NB4 (cell line): ENCODE measurements around the gene OSBPL9.
A peak's percentile ranks its signal among the peaks of the same experiment; 100 is the strongest.

Experiments used
- DNase-seq: peaks from one replicate; pipeline ENCODE4 v3.0.0; 2010; ENCODE audit warnings: low read depth
- H3K4me3 ChIP-seq: one replicate; pipeline ENCODE4 v1.5.1; 2011; ENCODE audit warnings: mild to moderate bottlenecking, low read depth, low read length, moderate library complexity
- MYC ChIP-seq: IDR thresholded peaks from 2 replicates; pipeline ENCODE4 v1.6.1; 2011; ENCODE audit warnings: low read depth, low read length
- POLR2A ChIP-seq: IDR thresholded peaks from 2 replicates; pipeline ENCODE4 v1.6.1; 2011; ENCODE audit warnings: mild to moderate bottlenecking; ENCODE audit not compliant: insufficient read length; ENCODE audit errors: extremely low read depth
- TF ChIP-seq, protein P1 (sequence below): IDR thresholded peaks from one replicate; pipeline ENCODE4 v1.5.1; 2012; ENCODE audit warnings: low read depth, low read length
- TF ChIP-seq, protein P2 (sequence below): IDR thresholded peaks from 2 replicates; pipeline ENCODE4 v1.6.1; 2011; ENCODE audit warnings: low read depth, low read length

Gene OSBPL9

DNA sequence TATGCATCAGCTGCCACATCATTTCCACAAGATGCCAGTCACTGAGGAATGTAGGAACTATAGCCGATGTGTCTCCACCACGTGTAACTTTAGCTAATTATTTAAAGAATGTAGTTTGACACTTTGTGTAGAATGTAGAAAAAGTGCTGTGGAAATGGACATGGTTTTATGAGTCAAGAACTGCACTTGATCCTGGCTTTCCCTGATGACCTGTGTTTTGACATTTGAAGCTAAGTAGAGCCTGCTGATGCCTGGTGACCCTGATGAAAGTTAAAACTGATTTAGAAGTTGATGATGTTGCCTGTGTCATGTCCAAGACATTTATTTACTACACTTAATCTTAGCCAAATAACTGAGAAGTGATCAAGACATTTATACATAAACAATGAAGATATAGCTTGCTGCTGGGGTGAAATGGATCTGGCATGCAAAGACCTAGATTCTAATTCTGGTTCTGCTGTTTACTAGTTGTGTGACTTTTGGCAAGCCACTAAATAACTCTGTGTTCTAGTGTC lies 4.4 kb upstream of the OSBPL9 start:
- H3K4me3 ChIP-seq, result no peak overlapping the region
- TF ChIP-seq, protein P1, sequence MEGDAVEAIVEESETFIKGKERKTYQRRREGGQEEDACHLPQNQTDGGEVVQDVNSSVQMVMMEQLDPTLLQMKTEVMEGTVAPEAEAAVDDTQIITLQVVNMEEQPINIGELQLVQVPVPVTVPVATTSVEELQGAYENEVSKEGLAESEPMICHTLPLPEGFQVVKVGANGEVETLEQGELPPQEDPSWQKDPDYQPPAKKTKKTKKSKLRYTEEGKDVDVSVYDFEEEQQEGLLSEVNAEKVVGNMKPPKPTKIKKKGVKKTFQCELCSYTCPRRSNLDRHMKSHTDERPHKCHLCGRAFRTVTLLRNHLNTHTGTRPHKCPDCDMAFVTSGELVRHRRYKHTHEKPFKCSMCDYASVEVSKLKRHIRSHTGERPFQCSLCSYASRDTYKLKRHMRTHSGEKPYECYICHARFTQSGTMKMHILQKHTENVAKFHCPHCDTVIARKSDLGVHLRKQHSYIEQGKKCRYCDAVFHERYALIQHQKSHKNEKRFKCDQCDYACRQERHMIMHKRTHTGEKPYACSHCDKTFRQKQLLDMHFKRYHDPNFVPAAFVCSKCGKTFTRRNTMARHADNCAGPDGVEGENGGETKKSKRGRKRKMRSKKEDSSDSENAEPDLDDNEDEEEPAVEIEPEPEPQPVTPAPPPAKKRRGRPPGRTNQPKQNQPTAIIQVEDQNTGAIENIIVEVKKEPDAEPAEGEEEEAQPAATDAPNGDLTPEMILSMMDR, result no peak
- TF ChIP-seq MYC (no peak), POLR2A (no peak)
- TF ChIP-seq, protein P2, sequence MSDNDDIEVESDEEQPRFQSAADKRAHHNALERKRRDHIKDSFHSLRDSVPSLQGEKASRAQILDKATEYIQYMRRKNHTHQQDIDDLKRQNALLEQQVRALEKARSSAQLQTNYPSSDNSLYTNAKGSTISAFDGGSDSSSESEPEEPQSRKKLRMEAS, result no peak
- no peak for DNase-seq

DNA sequence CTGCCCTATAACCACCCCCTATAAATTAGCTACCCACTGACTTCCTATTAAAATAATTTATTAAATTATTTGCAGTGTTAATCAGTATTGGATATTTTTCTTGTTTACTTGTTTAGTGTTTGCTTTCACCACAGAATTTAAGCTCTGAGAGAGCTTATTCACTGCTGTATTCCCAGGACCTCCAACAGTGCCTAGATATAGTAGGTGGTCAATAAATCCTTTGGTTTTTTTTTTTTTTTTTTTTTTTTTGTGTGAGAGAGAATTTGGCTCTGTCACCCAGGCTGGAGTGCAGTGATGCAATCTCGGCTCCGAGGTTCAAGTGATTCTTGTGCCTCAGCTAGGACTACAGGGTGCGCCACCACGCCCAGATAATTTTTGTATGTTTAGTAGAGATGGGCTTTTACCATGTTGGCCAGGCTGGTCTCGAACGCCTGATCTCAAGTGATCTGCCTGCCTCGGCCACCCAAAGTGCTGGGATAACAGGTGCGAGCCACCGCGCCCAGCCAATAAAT lies 1.1 kb upstream of the OSBPL9 start:
- TF ChIP-seq, protein P1, result no peak
- TF ChIP-seq, protein P2, result no peak
- no peak for TF ChIP-seq POLR2A
- no peak for TF ChIP-seq MYC
- no peak overlapping the region for H3K4me3 ChIP-seq
- no peak for DNase-seq

DNA sequence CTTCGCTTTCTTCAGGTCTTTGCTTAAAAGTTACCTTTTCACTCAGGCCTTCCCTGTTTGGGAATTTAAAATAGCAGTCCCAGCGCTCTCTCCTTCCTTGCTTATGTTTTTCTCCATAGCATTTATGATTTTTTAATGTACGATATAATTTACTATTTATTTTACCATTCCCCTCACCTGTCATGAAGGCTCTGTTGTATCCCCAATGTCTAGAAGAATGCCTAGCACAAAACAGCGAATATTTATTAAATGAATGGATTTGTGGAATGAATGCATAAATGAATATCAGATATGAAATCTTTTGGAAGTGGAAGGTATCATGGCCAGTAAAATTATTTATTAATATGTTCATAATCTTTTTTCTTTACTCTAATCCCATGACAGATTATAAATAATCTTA lies 402 bp upstream of the OSBPL9 start:
- TF ChIP-seq POLR2A, result no peak
- TF ChIP-seq, protein P1, result no peak
- no peak for TF ChIP-seq MYC
- peak overlapping the region; percentile 29 for H3K4me3 ChIP-seq
- DNase-seq, result no peak

DNA sequence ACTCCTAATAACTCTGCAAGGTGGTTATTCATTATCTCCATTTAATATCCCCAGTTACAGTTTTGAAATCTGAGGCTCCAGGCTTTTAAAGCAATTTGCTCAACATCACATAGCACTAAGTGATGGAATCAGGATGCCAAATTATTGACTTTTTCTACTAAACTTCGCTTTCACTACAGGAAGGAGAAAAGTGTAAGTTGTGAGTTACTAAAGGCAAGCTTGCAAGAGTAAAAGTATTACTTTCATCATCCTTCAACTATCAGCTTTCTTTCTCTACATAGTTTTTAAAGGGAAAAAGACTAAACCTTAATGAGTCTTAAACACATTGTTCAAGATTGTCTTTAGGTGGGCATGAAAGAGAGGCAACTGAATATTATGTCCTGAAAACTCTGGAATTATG lies 1.8 kb downstream of the OSBPL9 start:
- peak overlapping the region; percentile 21 for H3K4me3 ChIP-seq
- no peak for DNase-seq
- TF ChIP-seq MYC, result no peak
- no peak for TF ChIP-seq POLR2A
- TF ChIP-seq, protein P2, result no peak
- TF ChIP-seq, protein P1, result no peak

DNA sequence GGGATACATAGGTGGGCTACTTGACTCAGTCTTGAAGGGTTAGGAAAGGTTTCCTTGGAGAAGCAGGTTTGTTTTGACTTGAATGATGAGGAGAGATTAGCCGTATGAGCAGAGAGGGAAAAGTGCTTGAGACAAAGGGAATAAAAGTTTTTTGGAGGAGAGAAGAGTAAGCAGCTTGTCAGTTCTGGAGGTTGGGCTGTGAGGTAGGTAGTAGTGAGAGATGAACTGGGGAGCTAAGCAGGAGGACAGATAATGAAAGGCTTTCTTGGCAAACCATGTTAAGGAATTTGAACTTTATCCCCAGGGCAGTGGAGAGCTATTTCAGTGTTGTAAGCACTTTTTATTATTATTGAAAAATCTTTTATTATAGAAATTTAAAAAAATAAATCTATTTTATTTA lies 3.6 kb downstream of the OSBPL9 start:
- TF ChIP-seq, protein P2, result no peak
- TF ChIP-seq MYC, result no peak
- TF ChIP-seq, protein P1, result no peak
- TF ChIP-seq POLR2A, result no peak
- DNase-seq, result no peak
- no peak overlapping the region for H3K4me3 ChIP-seq

DNA sequence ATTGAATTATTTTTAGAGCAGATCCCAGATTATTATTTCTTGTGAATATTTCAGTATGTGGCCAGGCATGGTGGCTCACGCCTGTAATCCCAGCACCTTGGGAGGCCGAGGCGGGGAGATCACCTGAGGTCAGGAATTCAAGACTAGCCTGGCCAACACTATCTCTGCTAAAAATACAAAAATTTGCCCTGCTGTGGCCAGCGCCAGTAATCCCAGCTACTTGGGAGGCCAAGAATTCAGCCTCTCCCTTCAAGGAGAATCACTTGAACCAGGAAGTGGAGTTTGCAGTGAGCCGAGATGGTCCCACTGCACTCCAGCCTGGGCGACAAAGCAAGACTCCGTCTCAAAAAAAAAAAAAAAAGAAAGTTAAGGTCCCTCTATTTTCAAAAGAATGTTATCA lies 4.3 kb downstream of the OSBPL9 start:
- no peak overlapping the region for H3K4me3 ChIP-seq
- no peak for DNase-seq
- TF ChIP-seq, protein P1, result no peak
- TF ChIP-seq POLR2A, result no peak
- no peak for TF ChIP-seq MYC
